ENCODE measurements around the gene MBTPS2. TPM values are rescaled to one million over a fixed set of nuclear protein-coding genes. Genes with fewer than 3 reads are reported as not detected.

MBTPS2 gene
- total RNA-seq, 2 experiments from 2014 or later = 12.6 to 12.8 TPM

- POLR2A ChIA-PET = no interaction called here
- no peaks in the 10 kb centered on the region for H3K4me1 Mint-ChIP-seq (ENCODE audit: low read depth)
Observed at GRCh38 chrX:21802054-21802670, 37.3 kb upstream of the MBTPS2 start.

GRCh38 chrX:21802839-21803238 is 36.6 kb upstream of the MBTPS2 start:
- TF ChIP-seq CTCF (IDR thresholded peaks at IDR 0.05) = no peak
- no peak overlapping the region for H3K4me3 Mint-ChIP-seq
- H3K9me3 Mint-ChIP-seq = no peaks in the 10 kb centered on the region
- no peak for ATAC-seq
- CTCF ChIA-PET = no interaction called here
- H3K36me3 Mint-ChIP-seq (ENCODE audit: low read depth) = no peaks in the 10 kb centered on the region
- intact Hi-C loops (cut with micrococcal nuclease) = no loop called here
- no peak for DNase-seq
- H3K27me3 Mint-ChIP-seq = no peaks in the 10 kb centered on the region
- H3K27ac Mint-ChIP-seq = no peak overlapping the region
- no peaks in the 10 kb centered on the region for H3K4me1 Mint-ChIP-seq (ENCODE audit: low read depth)
- POLR2A ChIA-PET = no interaction called here

More at GRCh38 chrX:21802054-21802670, 37.3 kb upstream of the MBTPS2 start:
- Mint-ChIP-seq H3K4me3 (no peak overlapping the region), H3K27me3 (no peaks in the 10 kb centered on the region), H3K9me3 (no peaks in the 10 kb centered on the region), H3K27ac (no peak overlapping the region), H3K36me3 (ENCODE audit: low read depth) (no peaks in the 10 kb centered on the region)
- no peak for ATAC-seq
- no peak for DNase-seq
- CTCF ChIA-PET = no interaction called here
- no peak for TF ChIP-seq CTCF (IDR thresholded peaks at IDR 0.05)
- intact Hi-C loops (cut with micrococcal nuclease) = no loop called here

- ChIA-PET CTCF (no interaction called here), POLR2A (no interaction called here)
- DNase-seq = no peak
- no peak for TF ChIP-seq CTCF (IDR thresholded peaks at IDR 0.05)
- no peak for ATAC-seq
- Mint-ChIP-seq H3K9me3 (no peaks in the 10 kb centered on the region), H3K27ac (no peak overlapping the region), H3K36me3 (ENCODE audit: low read depth) (no peaks in the 10 kb centered on the region), H3K27me3 (no peaks in the 10 kb centered on the region), H3K4me1 (ENCODE audit: low read depth) (no peaks in the 10 kb centered on the region), H3K4me3 (no peak overlapping the region)
- intact Hi-C loops (cut with micrococcal nuclease) = no loop called here
Observed at GRCh38 chrX:21806691-21807090, 32.7 kb upstream of the MBTPS2 start.

GRCh38 chrX:21811832-21812231 is 27.6 kb upstream of the MBTPS2 start:
- H3K4me1 Mint-ChIP-seq (ENCODE audit: low read depth) = no peaks in the 10 kb centered on the region
- no peaks in the 10 kb centered on the region for H3K36me3 Mint-ChIP-seq (ENCODE audit: low read depth)
- H3K4me3 Mint-ChIP-seq = no peak overlapping the region
- H3K27me3 Mint-ChIP-seq = no peaks in the 10 kb centered on the region
- ChIA-PET CTCF (no interaction called here), POLR2A (no interaction called here)
- DNase-seq (no peak), ATAC-seq (no peak)
- H3K27ac Mint-ChIP-seq = no peak overlapping the region
- no peak for TF ChIP-seq CTCF (IDR thresholded peaks at IDR 0.05)
- intact Hi-C loops (cut with micrococcal nuclease) = no loop called here
- H3K9me3 Mint-ChIP-seq = no peaks in the 10 kb centered on the region

GRCh38 chrX:21812628-21813027 is 26.8 kb upstream of the MBTPS2 start:
- ATAC-seq = no peak
- Mint-ChIP-seq H3K4me1 (ENCODE audit: low read depth) (no peaks in the 10 kb centered on the region), H3K4me3 (no peak overlapping the region), H3K27me3 (no peaks in the 10 kb centered on the region), H3K9me3 (no peaks in the 10 kb centered on the region), H3K36me3 (ENCODE audit: low read depth) (no peaks in the 10 kb centered on the region), H3K27ac (no peak overlapping the region)
- ChIA-PET POLR2A (no interaction called here), CTCF (no interaction called here)
- DNase-seq = no peak
- TF ChIP-seq CTCF (IDR thresholded peaks at IDR 0.05) = no peak
- intact Hi-C loops (cut with micrococcal nuclease) = no loop called here
